H1 (cell line): Measurements from ENCODE around the gene DPF3. TPM values are rescaled to one million over a fixed set of nuclear protein-coding genes. Genes with fewer than 3 reads are reported as not detected.

ENCODE experiments used
- ASH2L ChIP-seq: fragments of 200-600, 300-600 bp; sonication (generic); IDR thresholded peaks from one replicate; pipeline ENCODE4 v1.7.1; 2017; ENCODE audit warnings: low read length
- ATF2 ChIP-seq: IDR thresholded peaks from 2 replicates; pipeline ENCODE4 v1.6.1; 2012; ENCODE audit warnings: low read length, inconsistent platforms
- CBX8 ChIP-seq: fragments of 300-800, 300-1000 bp; sonication (generic); IDR thresholded peaks from 2 replicates; pipeline ENCODE4 v1.7.1; 2016; ENCODE audit warnings: low read depth, low read length, borderline replicate concordance
- POLR2AphosphoS5 ChIP-seq: IDR thresholded peaks from 2 replicates; pipeline ENCODE4 v1.6.1; 2011; ENCODE audit warnings: low read depth, low read length
- POU5F1 ChIP-seq: IDR thresholded peaks from 2 replicates; pipeline ENCODE4 v1.6.1; 2011; ENCODE audit warnings: low read depth, mild to moderate bottlenecking, low read length, moderate library complexity
- RBBP5 ChIP-seq: IDR thresholded peaks from 2 replicates; pipeline ENCODE4 v1.7.1; 2012; ENCODE audit warnings: low read depth, mild to moderate bottlenecking, inconsistent platforms, low read length, moderate library complexity, borderline replicate concordance
- RFX5 ChIP-seq: IDR thresholded peaks from 2 replicates; pipeline ENCODE4 v1.6.1; 2011; ENCODE audit warnings: low read depth, low read length, improper control_type of control experiment, borderline replicate concordance
- YY1 ChIP-seq: IDR thresholded peaks from 2 replicates; pipeline ENCODE4 v1.6.1; 2011; ENCODE audit warnings: low read depth, mild to moderate bottlenecking, low read length
- ZNF274 ChIP-seq: IDR thresholded peaks from 2 replicates; pipeline ENCODE4 v1.7.0; 2012; ENCODE audit warnings: low read length, borderline replicate concordance; ENCODE audit errors: extremely low read depth
- polyA plus RNA-seq, 7 experiments: library from polyadenylated mRNA; depleted of rRNA in 3 of 7; stranded (reverse) in 5 of 7; unstranded in 2 of 7; fragments of >200 nt in 5 of 7; fragments of 200-250 nt in 2 of 7; gene quantifications; 1 replicate in 5 of 7; 2 replicates in 1 of 7; 4 replicates in 1 of 7; pipeline versions ENCODE4 v1.2.1 to v1.2.3, GENCODE V29; 2011 to 2013; ENCODE audit warnings: missing spikeins in 2 of 7, mixed read lengths in 2 of 7
- total RNA-seq: library from RNA; stranded (reverse); fragmentation: NEBNext Ultra II Directional; extraction: Animal tissue kit (Norgen Biotek cat#: 25700); gene quantifications from 2 replicates; pipeline ENCODE4 v1.2.1, GENCODE V29; 2021
- TF ChIP-seq, protein P1 (sequence below): fragments of 300-600 bp; sonication (generic); IDR thresholded peaks from 2 replicates; pipeline ENCODE4 v1.7.1; 2012; ENCODE audit warnings: low read length, moderate library complexity, mild to moderate bottlenecking, inconsistent platforms; ENCODE audit not compliant: insufficient replicate concordance

Gene DPF3
- total and polyA plus RNA-seq, 2 of the 8 experiments (the other 6 are each of a cell fraction or from before 2014, with no cell fraction given), result 0.19 TPM; not detected in 1

GRCh38 chr14:72758993-72759392 is 134.9 kb downstream of the DPF3 start (continued):
- TF ChIP-seq, protein P1, sequence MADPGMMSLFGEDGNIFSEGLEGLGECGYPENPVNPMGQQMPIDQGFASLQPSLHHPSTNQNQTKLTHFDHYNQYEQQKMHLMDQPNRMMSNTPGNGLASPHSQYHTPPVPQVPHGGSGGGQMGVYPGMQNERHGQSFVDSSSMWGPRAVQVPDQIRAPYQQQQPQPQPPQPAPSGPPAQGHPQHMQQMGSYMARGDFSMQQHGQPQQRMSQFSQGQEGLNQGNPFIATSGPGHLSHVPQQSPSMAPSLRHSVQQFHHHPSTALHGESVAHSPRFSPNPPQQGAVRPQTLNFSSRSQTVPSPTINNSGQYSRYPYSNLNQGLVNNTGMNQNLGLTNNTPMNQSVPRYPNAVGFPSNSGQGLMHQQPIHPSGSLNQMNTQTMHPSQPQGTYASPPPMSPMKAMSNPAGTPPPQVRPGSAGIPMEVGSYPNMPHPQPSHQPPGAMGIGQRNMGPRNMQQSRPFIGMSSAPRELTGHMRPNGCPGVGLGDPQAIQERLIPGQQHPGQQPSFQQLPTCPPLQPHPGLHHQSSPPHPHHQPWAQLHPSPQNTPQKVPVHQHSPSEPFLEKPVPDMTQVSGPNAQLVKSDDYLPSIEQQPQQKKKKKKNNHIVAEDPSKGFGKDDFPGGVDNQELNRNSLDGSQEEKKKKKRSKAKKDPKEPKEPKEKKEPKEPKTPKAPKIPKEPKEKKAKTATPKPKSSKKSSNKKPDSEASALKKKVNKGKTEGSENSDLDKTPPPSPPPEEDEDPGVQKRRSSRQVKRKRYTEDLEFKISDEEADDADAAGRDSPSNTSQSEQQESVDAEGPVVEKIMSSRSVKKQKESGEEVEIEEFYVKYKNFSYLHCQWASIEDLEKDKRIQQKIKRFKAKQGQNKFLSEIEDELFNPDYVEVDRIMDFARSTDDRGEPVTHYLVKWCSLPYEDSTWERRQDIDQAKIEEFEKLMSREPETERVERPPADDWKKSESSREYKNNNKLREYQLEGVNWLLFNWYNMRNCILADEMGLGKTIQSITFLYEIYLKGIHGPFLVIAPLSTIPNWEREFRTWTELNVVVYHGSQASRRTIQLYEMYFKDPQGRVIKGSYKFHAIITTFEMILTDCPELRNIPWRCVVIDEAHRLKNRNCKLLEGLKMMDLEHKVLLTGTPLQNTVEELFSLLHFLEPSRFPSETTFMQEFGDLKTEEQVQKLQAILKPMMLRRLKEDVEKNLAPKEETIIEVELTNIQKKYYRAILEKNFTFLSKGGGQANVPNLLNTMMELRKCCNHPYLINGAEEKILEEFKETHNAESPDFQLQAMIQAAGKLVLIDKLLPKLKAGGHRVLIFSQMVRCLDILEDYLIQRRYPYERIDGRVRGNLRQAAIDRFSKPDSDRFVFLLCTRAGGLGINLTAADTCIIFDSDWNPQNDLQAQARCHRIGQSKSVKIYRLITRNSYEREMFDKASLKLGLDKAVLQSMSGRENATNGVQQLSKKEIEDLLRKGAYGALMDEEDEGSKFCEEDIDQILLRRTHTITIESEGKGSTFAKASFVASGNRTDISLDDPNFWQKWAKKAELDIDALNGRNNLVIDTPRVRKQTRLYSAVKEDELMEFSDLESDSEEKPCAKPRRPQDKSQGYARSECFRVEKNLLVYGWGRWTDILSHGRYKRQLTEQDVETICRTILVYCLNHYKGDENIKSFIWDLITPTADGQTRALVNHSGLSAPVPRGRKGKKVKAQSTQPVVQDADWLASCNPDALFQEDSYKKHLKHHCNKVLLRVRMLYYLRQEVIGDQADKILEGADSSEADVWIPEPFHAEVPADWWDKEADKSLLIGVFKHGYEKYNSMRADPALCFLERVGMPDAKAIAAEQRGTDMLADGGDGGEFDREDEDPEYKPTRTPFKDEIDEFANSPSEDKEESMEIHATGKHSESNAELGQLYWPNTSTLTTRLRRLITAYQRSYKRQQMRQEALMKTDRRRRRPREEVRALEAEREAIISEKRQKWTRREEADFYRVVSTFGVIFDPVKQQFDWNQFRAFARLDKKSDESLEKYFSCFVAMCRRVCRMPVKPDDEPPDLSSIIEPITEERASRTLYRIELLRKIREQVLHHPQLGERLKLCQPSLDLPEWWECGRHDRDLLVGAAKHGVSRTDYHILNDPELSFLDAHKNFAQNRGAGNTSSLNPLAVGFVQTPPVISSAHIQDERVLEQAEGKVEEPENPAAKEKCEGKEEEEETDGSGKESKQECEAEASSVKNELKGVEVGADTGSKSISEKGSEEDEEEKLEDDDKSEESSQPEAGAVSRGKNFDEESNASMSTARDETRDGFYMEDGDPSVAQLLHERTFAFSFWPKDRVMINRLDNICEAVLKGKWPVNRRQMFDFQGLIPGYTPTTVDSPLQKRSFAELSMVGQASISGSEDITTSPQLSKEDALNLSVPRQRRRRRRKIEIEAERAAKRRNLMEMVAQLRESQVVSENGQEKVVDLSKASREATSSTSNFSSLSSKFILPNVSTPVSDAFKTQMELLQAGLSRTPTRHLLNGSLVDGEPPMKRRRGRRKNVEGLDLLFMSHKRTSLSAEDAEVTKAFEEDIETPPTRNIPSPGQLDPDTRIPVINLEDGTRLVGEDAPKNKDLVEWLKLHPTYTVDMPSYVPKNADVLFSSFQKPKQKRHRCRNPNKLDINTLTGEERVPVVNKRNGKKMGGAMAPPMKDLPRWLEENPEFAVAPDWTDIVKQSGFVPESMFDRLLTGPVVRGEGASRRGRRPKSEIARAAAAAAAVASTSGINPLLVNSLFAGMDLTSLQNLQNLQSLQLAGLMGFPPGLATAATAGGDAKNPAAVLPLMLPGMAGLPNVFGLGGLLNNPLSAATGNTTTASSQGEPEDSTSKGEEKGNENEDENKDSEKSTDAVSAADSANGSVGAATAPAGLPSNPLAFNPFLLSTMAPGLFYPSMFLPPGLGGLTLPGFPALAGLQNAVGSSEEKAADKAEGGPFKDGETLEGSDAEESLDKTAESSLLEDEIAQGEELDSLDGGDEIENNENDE, result no peak
- TF ChIP-seq RBBP5 (no peak), CBX8 (no peak), RFX5 (no peak), YY1 (no peak), ATF2 (no peak), ZNF274 (no peak), POU5F1 (no peak), ASH2L (no peak), POLR2AphosphoS5 (no peak)
